GM12864 (cell line): Measurements from ENCODE around the gene POLN.
A peak's percentile ranks its signal among the peaks of the same experiment; 100 is the strongest.

ENCODE experiments used
- DNase-seq: peaks from one replicate; pipeline ENCODE4 v3.0.0-alpha.2; 2011; ENCODE audit warnings: low read depth
- H3K4me3 ChIP-seq: 2 replicates; pipeline ENCODE4 v1.5.1; 2011; ENCODE audit warnings: mild to moderate bottlenecking, low read depth, low read length, control low read depth
- TF ChIP-seq, protein P1 (sequence below): IDR thresholded peaks from 2 replicates; pipeline ENCODE4 v1.5.1; 2011; ENCODE audit warnings: low read depth, mild to moderate bottlenecking, moderate library complexity, low read length, control low read depth, inconsistent platforms; ENCODE audit errors: missing control alignments

Gene POLN

DNA sequence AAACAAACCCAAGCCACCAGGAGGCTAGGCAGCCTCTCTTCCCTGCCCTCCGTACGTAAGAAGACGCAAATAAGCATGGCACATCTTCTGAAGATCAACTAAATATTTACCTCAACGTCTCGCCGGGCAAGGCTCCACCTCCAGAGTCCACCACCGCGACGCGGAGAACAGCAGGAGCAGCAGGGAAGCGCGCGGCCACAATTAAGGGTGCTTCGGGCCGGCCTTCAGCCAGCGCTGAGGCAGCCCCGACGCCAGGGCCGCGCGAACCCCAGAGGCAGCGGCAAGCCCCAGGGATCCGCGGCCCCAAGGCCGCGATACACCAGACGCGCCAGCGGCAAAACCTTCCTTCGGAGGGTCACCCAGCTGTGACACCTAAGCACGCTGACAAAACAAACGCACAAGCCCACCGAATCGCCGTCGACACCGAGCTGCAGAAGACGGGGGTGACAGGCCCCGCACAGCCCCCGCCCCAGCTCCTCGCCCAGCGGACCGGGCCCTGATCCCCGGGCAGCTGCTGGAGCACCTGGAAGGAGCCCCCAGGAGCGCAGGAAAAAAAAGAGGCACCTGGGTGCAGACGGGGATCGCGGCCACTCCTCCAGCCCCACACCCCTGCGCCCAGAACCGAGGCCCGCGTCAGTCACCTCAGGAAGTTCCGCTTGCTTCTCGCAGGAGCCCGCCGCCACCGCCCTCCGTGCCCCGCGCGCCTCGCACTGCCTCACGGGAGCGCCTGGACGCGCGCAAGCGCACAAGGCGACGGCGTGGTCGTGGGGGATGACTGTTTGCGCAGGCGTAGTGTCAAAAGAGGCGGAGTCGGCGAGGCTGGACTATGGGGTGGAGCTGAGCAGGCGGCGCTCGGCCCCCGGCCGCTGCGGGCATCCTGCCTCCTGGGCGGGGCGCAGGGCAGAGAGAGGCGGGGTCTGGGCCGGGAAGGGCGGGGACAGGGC, at the start of gene POLN, which contains the start of gene HAUS3:
Gene POLN (minus strand): TSS at position 712 of the 944 bp plus-strand sequence. CDS start 12,890 bp downstream, outside the sequence.
Gene HAUS3 (minus strand): TSS at position 712 of the 944 bp plus-strand sequence. CDS start 1,175 bp downstream, outside the sequence.
- H3K4me3 ChIP-seq: peak within 1 kb of the TSS; percentile 74
- DNase-seq: peak; percentile 90
- TF ChIP-seq, protein P1, sequence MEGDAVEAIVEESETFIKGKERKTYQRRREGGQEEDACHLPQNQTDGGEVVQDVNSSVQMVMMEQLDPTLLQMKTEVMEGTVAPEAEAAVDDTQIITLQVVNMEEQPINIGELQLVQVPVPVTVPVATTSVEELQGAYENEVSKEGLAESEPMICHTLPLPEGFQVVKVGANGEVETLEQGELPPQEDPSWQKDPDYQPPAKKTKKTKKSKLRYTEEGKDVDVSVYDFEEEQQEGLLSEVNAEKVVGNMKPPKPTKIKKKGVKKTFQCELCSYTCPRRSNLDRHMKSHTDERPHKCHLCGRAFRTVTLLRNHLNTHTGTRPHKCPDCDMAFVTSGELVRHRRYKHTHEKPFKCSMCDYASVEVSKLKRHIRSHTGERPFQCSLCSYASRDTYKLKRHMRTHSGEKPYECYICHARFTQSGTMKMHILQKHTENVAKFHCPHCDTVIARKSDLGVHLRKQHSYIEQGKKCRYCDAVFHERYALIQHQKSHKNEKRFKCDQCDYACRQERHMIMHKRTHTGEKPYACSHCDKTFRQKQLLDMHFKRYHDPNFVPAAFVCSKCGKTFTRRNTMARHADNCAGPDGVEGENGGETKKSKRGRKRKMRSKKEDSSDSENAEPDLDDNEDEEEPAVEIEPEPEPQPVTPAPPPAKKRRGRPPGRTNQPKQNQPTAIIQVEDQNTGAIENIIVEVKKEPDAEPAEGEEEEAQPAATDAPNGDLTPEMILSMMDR: no peak

DNA sequence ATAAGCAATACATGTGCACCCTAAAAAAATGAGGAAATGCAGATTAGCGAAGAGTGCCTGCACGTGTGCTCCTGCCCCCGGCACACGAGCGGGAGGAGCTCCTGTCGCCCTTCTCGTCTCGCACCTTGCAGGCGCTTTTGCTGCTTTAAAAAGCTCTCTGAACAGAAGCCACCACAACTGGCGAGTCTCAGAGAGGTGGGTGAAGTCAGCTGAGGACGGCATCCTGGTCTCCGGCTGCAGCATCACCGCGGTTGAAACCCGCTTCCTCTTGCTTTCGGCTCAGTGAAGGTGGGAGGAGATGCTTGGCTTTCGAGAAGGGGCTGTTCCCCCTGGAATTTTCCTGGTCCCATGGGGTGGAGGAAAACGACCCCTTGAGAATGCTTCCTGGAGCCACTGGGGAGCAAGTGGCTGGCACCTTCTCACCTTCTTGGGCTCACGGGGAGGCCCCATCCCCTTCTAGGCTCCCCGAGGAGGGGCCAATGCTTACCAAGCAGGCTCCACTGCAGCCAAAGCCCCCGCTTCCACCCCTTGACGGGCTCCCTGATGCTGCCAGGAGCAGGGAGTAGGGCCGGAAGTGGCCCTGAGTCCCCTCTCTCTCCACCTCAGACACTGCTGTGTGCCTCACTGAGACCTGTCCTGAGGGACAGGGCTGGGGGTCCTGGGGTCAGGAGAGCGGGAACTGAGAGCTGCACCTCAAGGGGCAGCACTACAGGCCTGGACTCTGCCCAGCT, 49.2 kb upstream of the POLN start:
- DNase-seq: peak; percentile 5
- no peak overlapping the region for H3K4me3 ChIP-seq
- TF ChIP-seq, protein P1: no peak

DNA sequence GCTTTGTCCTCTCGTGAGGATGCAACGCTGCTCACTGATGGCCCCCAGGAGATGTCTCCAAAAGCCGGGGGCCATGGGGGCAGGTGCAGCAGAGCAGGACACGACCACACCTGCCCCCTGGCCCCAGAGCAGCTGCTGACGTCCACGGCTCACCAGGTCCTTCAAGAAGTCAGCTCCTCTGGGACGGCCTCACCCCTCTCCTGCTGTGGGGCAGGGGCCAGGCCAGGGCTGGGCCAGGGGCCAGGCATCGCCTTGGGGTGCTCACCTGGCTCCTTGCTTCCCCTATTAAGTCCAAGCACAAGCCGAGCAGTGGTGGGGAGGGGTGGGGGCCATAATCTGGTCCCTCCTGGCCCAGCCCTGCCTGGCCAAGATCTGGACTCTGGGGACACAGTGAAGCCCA, 48.6 kb upstream of the POLN start:
- TF ChIP-seq, protein P1: no peak
- no peak overlapping the region for H3K4me3 ChIP-seq
- DNase-seq: no peak

DNA sequence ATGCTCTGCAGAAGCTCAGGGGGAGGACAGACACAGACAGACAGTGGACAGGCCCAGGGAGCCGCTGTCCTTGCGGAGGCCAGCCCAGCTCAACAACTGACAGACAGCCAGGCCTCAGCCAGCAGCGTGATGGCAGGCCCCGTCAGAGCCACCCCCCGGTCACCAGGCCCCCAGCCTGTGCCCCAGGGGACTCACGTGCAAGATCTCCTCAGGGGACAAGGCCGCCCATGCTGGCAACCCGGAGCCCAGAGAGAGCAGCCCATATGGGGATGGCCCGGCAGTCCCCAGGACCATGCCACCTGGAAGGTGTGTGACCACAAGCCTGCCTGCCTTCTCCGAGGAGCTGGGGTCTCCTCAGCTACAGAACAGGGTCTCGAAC, 48.0 kb upstream of the POLN start:
- TF ChIP-seq, protein P1: no peak
- H3K4me3 ChIP-seq: no peak overlapping the region
- DNase-seq: no peak

DNA sequence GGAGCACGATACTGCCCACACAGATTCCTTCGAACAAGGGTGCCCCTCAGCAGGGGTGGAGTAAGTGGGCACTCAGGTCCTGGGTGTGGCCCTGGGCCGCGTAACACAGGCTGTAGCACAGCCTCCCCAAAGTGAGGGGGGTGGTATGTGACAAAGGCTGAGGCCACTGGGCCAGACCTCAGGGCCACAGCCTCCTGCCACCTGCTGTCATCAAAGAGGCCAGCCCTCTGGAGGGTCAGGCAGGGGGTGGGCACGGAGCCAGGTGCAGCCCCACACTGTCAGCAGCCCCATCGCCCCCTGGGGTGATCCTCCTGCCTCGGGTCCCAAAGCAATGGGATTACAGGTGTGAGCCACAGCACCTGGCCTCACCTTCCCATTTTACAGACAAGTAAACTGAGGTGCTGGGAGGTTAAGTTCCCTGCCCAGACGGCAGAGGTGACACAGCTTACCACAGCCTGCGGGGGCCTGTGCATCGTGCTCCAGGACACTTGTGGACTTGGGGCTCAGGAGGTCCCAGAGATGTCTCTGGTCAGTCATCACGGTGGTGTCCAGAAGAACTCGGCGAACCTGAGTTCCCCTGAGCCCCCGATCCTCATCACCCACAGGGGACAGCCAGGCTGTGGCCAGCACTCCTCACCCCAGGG, 47.5 kb upstream of the POLN start:
- TF ChIP-seq, protein P1: no peak
- no peak overlapping the region for H3K4me3 ChIP-seq
- DNase-seq: no peak

DNA sequence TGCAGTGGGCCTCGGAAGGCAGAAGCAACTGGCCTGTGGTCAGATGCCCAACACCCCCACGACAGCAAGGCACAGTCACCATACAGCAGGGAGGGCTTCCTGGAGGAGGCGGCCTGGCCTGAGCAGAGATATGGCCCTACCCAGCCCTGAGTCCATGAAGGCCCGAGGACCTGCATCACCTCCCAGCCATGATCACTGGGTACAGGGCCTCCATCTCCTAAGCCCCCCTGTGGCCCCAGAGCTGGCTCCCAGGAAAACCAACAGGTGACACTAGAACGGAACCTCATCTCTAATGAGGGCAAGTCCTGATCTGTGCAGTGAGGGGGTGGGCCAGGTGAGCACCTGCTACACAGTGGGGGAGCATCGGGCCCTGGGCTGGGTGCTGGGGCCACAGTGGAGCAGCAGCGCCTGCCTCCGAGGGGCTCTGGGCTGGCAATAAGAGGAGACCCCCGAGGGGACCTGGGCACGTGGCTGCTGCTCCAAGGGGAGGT, 46.2 kb upstream of the POLN start:
- H3K4me3 ChIP-seq: no peak overlapping the region
- TF ChIP-seq, protein P1: no peak
- no peak for DNase-seq
